Sigmoid colon (tissue), 4 donors: ENCODE measurements around the gene GRAPL.
"Not testable (repeated sequence)": the region's sequence is repeated elsewhere in the genome, so short reads cannot be mapped to it uniquely, and the experiment has no call there.

Source experiments
- CTCF ChIP-seq, 4 experiments: fragments of 450-650 bp in 3 of 4; fragments of 200-600 bp in 1 of 4; IDR thresholded peaks; one replicate each; pipeline ENCODE4 v1.5.1; 2016 to 2019; ENCODE audit warnings: antibody characterized with exemption in 4 of 4, mild to moderate bottlenecking in 3 of 4, moderate library complexity in 2 of 4
- EP300 ChIP-seq, 4 donors: sonication (generic); formaldehyde crosslinking; IDR thresholded peaks; one replicate each; pipeline ENCODE4 v1.6.1; 2017; ENCODE audit warnings: antibody characterized with exemption in 4 of 4
- POLR2A ChIP-seq, 2 donors: fragments of 450-650 bp; IDR thresholded peaks; one replicate each; pipeline ENCODE4 v1.6.1; 2016; ENCODE audit warnings: antibody characterized with exemption in 2 of 2, mild to moderate bottlenecking in 2 of 2, moderate library complexity in 2 of 2
- POLR2AphosphoS5 ChIP-seq, 4 donors: sonication (generic); formaldehyde crosslinking; IDR thresholded peaks; one replicate each; pipeline ENCODE4 v1.6.1; 2017; ENCODE audit warnings: antibody characterized with exemption in 4 of 4

- TF ChIP-seq EP300, POLR2A, POLR2AphosphoS5, CTCF (IDR thresholded peaks at IDR 0.05): not testable (repeated sequence)
Measured at GRCh38 chr17:19196382-19197204, 69.2 kb downstream of the GRAPL start.
